Measurements from ENCODE around the gene PAK1. TPM values are rescaled to one million over a fixed set of nuclear protein-coding genes. Genes with fewer than 3 reads are reported as not detected.

The PAK1 gene
- total and polyA plus RNA-seq, 2 of the 4 experiments (the other 2 are of a cell fraction) = 34.3 to 60.6 TPM

DNA sequence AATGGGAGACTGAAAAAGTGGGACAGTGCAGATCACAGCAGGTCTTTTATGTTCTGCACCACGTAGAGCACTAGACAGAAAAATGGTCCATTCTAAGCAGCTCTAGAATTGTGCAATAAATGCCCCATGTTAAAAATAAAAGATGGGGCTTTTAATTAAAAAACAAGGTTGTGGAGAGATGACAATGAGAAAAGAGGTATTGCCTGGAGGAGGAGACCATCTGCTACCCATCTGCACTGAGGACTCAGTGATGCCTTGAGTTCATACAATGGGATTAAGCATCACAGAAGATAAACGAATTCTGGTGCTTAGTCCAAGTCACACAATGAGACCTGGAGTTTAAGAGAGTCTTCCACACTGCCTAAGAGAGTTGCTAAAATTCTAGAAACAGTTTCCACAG is 73.6 kb downstream of the PAK1 start:
- Histone ChIP-seq H2BK15ac (ENCODE audit: low read depth, low read length) (no peak overlapping the region), H2AFZ (replicated peaks; ENCODE audit: low read length, poor library complexity) (no peak overlapping the region), H2BK20ac (ENCODE audit: low read depth, low read length) (no peak overlapping the region), H3K9me3 (ENCODE audit: control insufficient read depth, insufficient read depth, low read length) (no peaks in the 10 kb centered on the region), H4K5ac (ENCODE audit: low read depth, low read length) (no peak overlapping the region), H3K18ac (ENCODE audit: low read depth, low read length) (no peak overlapping the region), H3K9ac (ENCODE audit: low read depth, low read length) (no peak overlapping the region), H3K4ac (ENCODE audit: low read depth, low read length) (no peak overlapping the region), H3K36me3 (ENCODE audit: control insufficient read depth, insufficient read depth, low read length) (no peaks in the 10 kb centered on the region), H2BK120ac (ENCODE audit: low read depth, low read length) (no peak overlapping the region), H2BK5ac (ENCODE audit: low read depth, low read length, poor library complexity, severe bottlenecking) (no peak overlapping the region), H4K91ac (ENCODE audit: insufficient read depth, low read depth, low read length) (no peak overlapping the region), H3K79me1 (ENCODE audit: low read depth in 1 of 2, low read length in 2 of 2) (peaks cover 36 to 56% of the 10 kb centered on the region in 2 experiments; a peak in 3 of 4 replicates), H2AK9ac (replicated peaks; ENCODE audit: low read depth, low read length, poor library complexity) (no peak overlapping the region), H3K27me3 (ENCODE audit: control insufficient read depth, insufficient read depth, low read length) (no peaks in the 10 kb centered on the region), H3K4me2 (ENCODE audit: low read depth, low read length) (no peak overlapping the region), H3K9me1 (ENCODE audit: insufficient read depth, low read length) (no peaks in the 10 kb centered on the region), H3K23ac (ENCODE audit: low read depth, low read length) (no peak overlapping the region), H2AK5ac (ENCODE audit: low read depth, low read length) (no peak overlapping the region), H3K4me1 (ENCODE audit: control insufficient read depth, insufficient read depth, low read length) (no peaks in the 10 kb centered on the region), H3K14ac (replicated peaks; ENCODE audit: low read depth, low read length) (no peak overlapping the region), H4K20me1 (ENCODE audit: insufficient read depth, low read length) (peaks cover 3% of the 10 kb centered on the region; the same call in 1 of the 2 replicates), H4K8ac (ENCODE audit: low read depth in 2 of 2, low read length in 2 of 2) (no peak overlapping the region), H3K4me3 (ENCODE audit: insufficient read depth, low read depth, low read length) (no peak overlapping the region), H3K27ac (ENCODE audit: insufficient read depth, low read length) (no peak overlapping the region), H3K56ac (ENCODE audit: extremely low read depth, insufficient read depth, low read length) (no peak overlapping the region)
- DNase-seq (no peak), ATAC-seq (ENCODE audit: low read depth) (no peak)
- dilution Hi-C loops (cut with HindIII; ENCODE audit: low sequenced_read_pairs, unreplicated experiment) = no loop called here
- no CpG with 5 or more reads among the region's 2 CpGs for WGBS, 2 experiments (ENCODE audit: extremely low coverage in 2 of 2, insufficient read length in 1 of 2)
- ChIA-PET CTCF (no interaction called here), POLR2A (ENCODE audit: unreplicated experiment) (no interaction called here)
- no TSS peak for BruUV-seq (replicated peaks)
- TF ChIP-seq CEBPB (IDR thresholded peaks at IDR 0.05; ENCODE audit: low read depth, low read length) = peak; percentile 32; the same call in 1 of the 2 replicates
- TF ChIP-seq POLR2A (IDR thresholded peaks at IDR 0.05; ENCODE audit: low read depth, low read length) = no peak
- intact Hi-C loops (cut with micrococcal nuclease) = no loop called here
- in situ Hi-C loops (cut with MboI; ENCODE audit: low sequenced_read_pairs) = no loop called here

Measured in IMR-90 (cell line).